Measurements from ENCODE around the gene NKX1-2. TPM values are rescaled to one million over a fixed set of nuclear protein-coding genes. Genes with fewer than 3 reads are reported as not detected.

The NKX1-2 gene
- total and polyA plus RNA-seq, 2 of the 8 experiments (the other 6 are each of a cell fraction or from before 2014, with no cell fraction given): 12.7 to 34.9 TPM

DNA sequence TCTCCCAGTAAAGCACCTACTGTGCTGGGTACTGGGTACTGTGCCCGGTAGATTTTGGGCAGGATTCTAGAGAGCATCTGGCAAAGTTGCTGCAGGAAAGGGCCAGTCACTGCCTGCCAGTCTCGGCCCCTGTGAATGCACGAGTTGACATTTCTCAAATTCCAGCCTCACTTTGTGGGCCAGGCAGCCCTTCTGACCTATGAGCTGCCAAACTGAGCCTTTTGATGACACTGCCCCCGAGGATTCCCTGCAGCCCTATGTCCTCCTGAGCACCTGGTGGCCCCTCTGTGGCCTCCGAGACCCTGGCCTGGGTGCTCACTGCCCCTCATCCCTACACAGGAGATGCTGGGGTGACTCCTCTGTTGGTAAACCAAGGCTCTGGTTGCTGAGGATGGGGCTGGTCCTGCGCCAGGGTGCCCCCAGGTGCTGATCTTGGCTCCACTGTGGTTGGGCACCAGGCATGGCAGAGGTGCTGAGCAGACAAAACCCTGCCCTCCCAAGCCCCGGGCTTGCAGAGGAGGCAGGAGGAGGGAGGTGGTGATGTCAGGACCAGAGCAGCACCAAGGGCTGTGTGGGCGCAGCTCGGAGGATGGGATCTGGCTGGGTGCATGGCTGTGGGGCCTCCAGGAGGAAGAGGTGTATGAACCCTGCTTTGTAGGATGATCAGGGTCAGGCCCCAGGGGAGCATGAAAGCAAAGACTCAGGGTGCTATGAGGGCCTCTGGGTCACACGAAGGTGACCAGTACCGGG lies 28.0 kb upstream of the NKX1-2 start:
- peaks cover 4 to 27% (median 12%) of the 10 kb centered on the region in 4 experiments for H3K4me1 ChIP-seq (replicated peaks in 1 of 4; ENCODE audit: control insufficient read depth in 3 of 4, insufficient read depth in 4 of 4, low read length in 3 of 4)
- no peak overlapping the region for H3K9ac ChIP-seq (replicated peaks in 1 of 4; ENCODE audit: extremely low read depth in 1 of 4, low read depth in 3 of 4, low read length in 3 of 4)
- no peak overlapping the region for H3K14ac ChIP-seq (ENCODE audit: insufficient read length)
- 0 out of 4 replicates have a peak overlapping the region, but pooled peaks of 1 of the 2 experiments have one; percentile 12 for H3K4me2 ChIP-seq (ENCODE audit: insufficient read depth in 1 of 2, low read depth in 2 of 2, low read length in 2 of 2)
- H2BK20ac ChIP-seq (ENCODE audit: low read length): peak overlapping the region; percentile 80; the same call in 1 of the 2 replicates
- ChIA-PET CTCF (ENCODE audit: partially characterized antibody) (no interaction called here), POLR2A (ENCODE audit: partially characterized antibody) (interaction anchor here (1.1 to 1.3 kb wide), 3 partner anchors 9 to 13 kb away, joined by 3 to 4 read pairs (median 3); no protein-coding TSS in a partner anchor)
- H3K27me3 ChIP-seq (replicated peaks in 1 of 4; ENCODE audit: control insufficient read depth in 3 of 4, extremely low read depth in 1 of 4, insufficient read depth in 3 of 4, low read length in 3 of 4): no peaks in the 10 kb centered on the region
- no peak overlapping the region for H2BK120ac ChIP-seq (replicated peaks; ENCODE audit: low read depth, low read length)
- H2BK15ac ChIP-seq (ENCODE audit: low read length): no peak overlapping the region
- H3K36me3 ChIP-seq (ENCODE audit: control insufficient read depth in 2 of 4, insufficient read depth in 4 of 4, low read length in 3 of 4): no peaks in the 10 kb centered on the region
- no peak overlapping the region for H4K8ac ChIP-seq (ENCODE audit: extremely low read depth, insufficient read depth, low read length)
- H3K4ac ChIP-seq (replicated peaks; ENCODE audit: insufficient read length, low read depth, low read length): no peak overlapping the region
- H3K9me3 ChIP-seq (ENCODE audit: insufficient read depth in 2 of 2, low read depth in 1 of 2, low read length in 1 of 2): no peaks in the 10 kb centered on the region
- H4K20me1 ChIP-seq (replicated peaks in 1 of 2; ENCODE audit: control insufficient read depth in 1 of 2, insufficient read depth in 2 of 2, low read length in 2 of 2): peaks cover 0 to 2% of the 10 kb centered on the region in 2 experiments
- no peak overlapping the region for H3K23ac ChIP-seq (ENCODE audit: insufficient read length)
- peaks cover 12% of the 10 kb centered on the region for H3K79me1 ChIP-seq (ENCODE audit: low read depth, low read length)
- H4K5ac ChIP-seq (ENCODE audit: insufficient read length, low read depth, low read length): no peak overlapping the region
- H3K18ac ChIP-seq (ENCODE audit: extremely low read depth, low read length): peak overlapping the region; percentile 9; the same call in 1 of the 2 replicates
- H3K79me2 ChIP-seq (ENCODE audit: control insufficient read depth in 1 of 2, insufficient read depth in 2 of 2, low read length in 2 of 2): no peaks in the 10 kb centered on the region
- FAIRE-seq (no peak), DNase-seq (ENCODE audit: low read depth in 1 of 2, low spot score in 2 of 2) (no peak)
- WGBS, 2 experiments (ENCODE audit: extremely low coverage in 1 of 2, insufficient coverage in 1 of 2, insufficient read length in 1 of 2, insufficient replicate concordance in 2 of 2, low coverage in 1 of 2, low lambda C conversion rate in 2 of 2, missing lambda C conversion rate in 1 of 2): 79% methylated on average over 11 of the region's 11 CpGs; no CpG with 5 or more reads in 1 of the 2 experiments
- H4K91ac ChIP-seq (replicated peaks; ENCODE audit: insufficient read length, low read length): peak overlapping the region; percentile 45
- H2BK5ac ChIP-seq (ENCODE audit: low read depth, low read length): peak overlapping the region; percentile 80; the same call in 1 of the 2 replicates
- peak overlapping the region; percentile 96; the same call in 1 of the 2 replicates for H2BK12ac ChIP-seq (ENCODE audit: low read depth, low read length)
- TF ChIP-seq TEAD4 (IDR thresholded peaks at IDR 0.05; ENCODE audit: low read depth, low read length) (peak; percentile 97), TAF7 (optimal IDR thresholded peaks at IDR 0.05; ENCODE audit: borderline replicate concordance, low read depth, low read length) (no peak)
- H3K23me2 ChIP-seq (ENCODE audit: low read depth, low read length): 0 out of 2 replicates have a peak, but pooled peaks cover 2% of the 10 kb centered on the region
- H3K27ac ChIP-seq (ENCODE audit: low read depth, low read length): no peak overlapping the region
- peak overlapping the region; percentile 96; the same call in 1 of the 2 replicates for H2AK5ac ChIP-seq (ENCODE audit: low read depth, low read length)
- no peak overlapping the region for H2AFZ ChIP-seq (ENCODE audit: low read length)
- no peak overlapping the region for H3K4me3 ChIP-seq (ENCODE audit: extremely low read depth in 1 of 4, insufficient read depth in 2 of 4, low read depth in 3 of 4, low read length in 4 of 4)
- no peak overlapping the region for H3K56ac ChIP-seq (replicated peaks; ENCODE audit: insufficient read length, low read depth, low read length)

All from H1 (cell line).